CD14-positive monocyte (primary cell): ENCODE measurements around the gene CRTC1. TPM values are rescaled to one million over a fixed set of nuclear protein-coding genes. Genes with fewer than 3 reads are reported as not detected.

ENCODE experiments used
- DNase-seq, 3 donors: peaks; one replicate each; pipeline ENCODE4 v3.0.0-alpha.2; 2011 to 2022
- H2AFZ ChIP-seq: 2 replicates; pipeline ENCODE4 v1.6.0; 2012; ENCODE audit warnings: mild to moderate bottlenecking, low read depth, low read length, inconsistent platforms; ENCODE audit not compliant: insufficient read depth, poor library complexity, severe bottlenecking
- H3K27ac ChIP-seq, 2 donors: 1 replicate in 1 of 2; 2 replicates in 1 of 2; pipeline ENCODE4 v1.5.1; 2012 to 2013; ENCODE audit warnings: low read length in 2 of 2, control low read depth in 1 of 2, inconsistent platforms in 1 of 2, low read depth in 1 of 2, mild to moderate bottlenecking in 1 of 2
- H3K27me3 ChIP-seq, 2 donors: one replicate each; pipeline versions ENCODE4 v1.6.0 to v1.6.1; 2011 to 2013; ENCODE audit warnings: low read length in 2 of 2; ENCODE audit not compliant: control insufficient read depth in 2 of 2, insufficient read depth in 2 of 2
- H3K36me3 ChIP-seq, 2 donors: replicated peaks in 1 of 2; 1 replicate in 1 of 2; 2 replicates in 1 of 2; pipeline versions ENCODE4 v1.5.1 to v1.6.1; 2012 to 2013; ENCODE audit warnings: low read length in 2 of 2, control low read depth in 1 of 2, inconsistent platforms in 1 of 2, mild to moderate bottlenecking in 1 of 2; ENCODE audit not compliant: insufficient read depth in 2 of 2, control insufficient read depth in 1 of 2
- H3K4me1 ChIP-seq, 2 donors: 1 replicate in 1 of 2; 2 replicates in 1 of 2; pipeline versions ENCODE4 v1.5.1 to v1.6.1; 2012 to 2013; ENCODE audit warnings: low read length in 2 of 2, control low read depth in 1 of 2, inconsistent platforms in 1 of 2, mild to moderate bottlenecking in 1 of 2, moderate library complexity in 1 of 2; ENCODE audit not compliant: insufficient read depth in 2 of 2, control insufficient read depth in 1 of 2
- H3K4me2 ChIP-seq: replicated peaks from 2 replicates; pipeline ENCODE3; 2012; ENCODE audit warnings: low read length, moderate library complexity, mild to moderate bottlenecking; ENCODE audit not compliant: poor library complexity, severe bottlenecking; ENCODE audit errors: extremely low read depth
- H3K4me3 ChIP-seq, 3 experiments: fragments of 200-600 bp in 1 of 3; sonication (generic) in 1 of 3; replicated peaks in 1 of 3; 1 replicate in 2 of 3; 2 replicates in 1 of 3; pipeline ENCODE4 v1.5.1; 2011 to 2013; ENCODE audit warnings: low read length in 3 of 3, mild to moderate bottlenecking in 3 of 3, control low read depth in 2 of 3, low read depth in 2 of 3, inconsistent platforms in 1 of 3, moderate library complexity in 1 of 3
- H3K79me2 ChIP-seq: 2 replicates; pipeline ENCODE4 v1.6.0; 2012; ENCODE audit warnings: mild to moderate bottlenecking, control low read depth, inconsistent platforms, low read length, moderate library complexity; ENCODE audit not compliant: insufficient read depth
- H3K9ac ChIP-seq: 2 replicates; pipeline ENCODE4 v1.6.0; 2017; ENCODE audit warnings: low read length, mild to moderate bottlenecking; ENCODE audit not compliant: insufficient read depth, poor library complexity, severe bottlenecking
- H3K9me3 ChIP-seq, 2 donors: replicated peaks in 1 of 2; 1 replicate in 1 of 2; 2 replicates in 1 of 2; pipeline versions ENCODE4 v1.5.1 to v1.6.1; 2012 to 2013; ENCODE audit warnings: low read length in 2 of 2, control low read depth in 1 of 2; ENCODE audit not compliant: control insufficient read depth in 1 of 2, insufficient read depth in 1 of 2
- H4K20me1 ChIP-seq: 2 replicates; pipeline ENCODE4 v1.6.0; 2012; ENCODE audit warnings: mild to moderate bottlenecking, low read length, control low read depth, moderate library complexity; ENCODE audit not compliant: insufficient read depth
- H3K27ac Mint-ChIP-seq, 7 donors: one replicate each; pipeline ENCODE4 v1.8.0; 2020; ENCODE audit warnings: mild to moderate bottlenecking in 7 of 7, mixed read lengths in 7 of 7, moderate library complexity in 6 of 7, inconsistent platforms in 2 of 7
- H3K27me3 Mint-ChIP-seq, 3 donors: one replicate each; pipeline ENCODE4 v1.8.0; 2021 to 2022; ENCODE audit warnings: low read depth in 3 of 3, mild to moderate bottlenecking in 3 of 3, mixed read lengths in 3 of 3, moderate library complexity in 3 of 3, inconsistent platforms in 1 of 3
- H3K36me3 Mint-ChIP-seq, 2 donors: one replicate each; pipeline ENCODE4 v1.8.0; 2020; ENCODE audit warnings: mixed read lengths in 2 of 2, inconsistent platforms in 1 of 2, mild to moderate bottlenecking in 1 of 2
- H3K4me1 Mint-ChIP-seq: one replicate; pipeline ENCODE4 v1.8.0; 2020; ENCODE audit warnings: mild to moderate bottlenecking, mixed read lengths
- H3K4me3 Mint-ChIP-seq, 2 donors: one replicate each; pipeline ENCODE4 v1.8.0; 2020; ENCODE audit warnings: mild to moderate bottlenecking in 2 of 2, mixed read lengths in 2 of 2, moderate library complexity in 1 of 2
- H3K9me3 Mint-ChIP-seq, 7 donors: one replicate each; pipeline ENCODE4 v1.8.0; 2020 to 2022; ENCODE audit warnings: mixed read lengths in 7 of 7, mild to moderate bottlenecking in 6 of 7, moderate library complexity in 6 of 7, inconsistent platforms in 2 of 7
- CTCF ChIP-seq: fragments of 200-600 bp; IDR thresholded peaks from one replicate; pipeline ENCODE4 v1.8.0; 2022; ENCODE audit warnings: antibody characterized with exemption, mild to moderate bottlenecking
- WGBS: methylation state at CpG from one replicate; pipeline ENCODE4 v1.1.5; 2013; ENCODE audit warnings: missing lambda C conversion rate; ENCODE audit not compliant: insufficient coverage; 5-methylcytosine and 5-hydroxymethylcytosine counted together
- intact Hi-C, 2 donors: fragments of 100-400 bp; cut with micrococcal nuclease; formaldehyde crosslinking; loops; one replicate each; pipeline versions ENCODE4 v1.15.0 to v1.15.1; 2023
- polyA plus RNA-seq, 3 donors: library from polyadenylated mRNA; depleted of rRNA in 1 of 3; unstranded in 2 of 3; stranded (reverse) in 1 of 3; fragments of 300-500 nt in 2 of 3; fragments of >200 nt in 1 of 3; fragmentation: Illumina TruSeq in 2 of 3; gene quantifications; 1 replicate in 2 of 3; 2 replicates in 1 of 3; pipeline ENCODE4 v1.2.3, GENCODE V29; 2012 to 2021

CRTC1 gene
- polyA plus RNA-seq, 3 donors, result 0.28 to 9.2 (median 0.55) TPM

- peaks cover 0 to 1% (median 0%) of the 10 kb centered on the region in 3 donors for H3K27me3 Mint-ChIP-seq
- H3K36me3 Mint-ChIP-seq, result peaks cover 0 to 20% of the 10 kb centered on the region in 2 donors
- no peaks in the 10 kb centered on the region for H3K4me1 Mint-ChIP-seq
- H3K9ac ChIP-seq, result no peak overlapping the region
- H3K4me2 ChIP-seq, result no peak overlapping the region
- TF ChIP-seq CTCF, result no peak
- no peaks in the 10 kb centered on the region for H3K9me3 ChIP-seq
- no peak overlapping the region for H3K4me3 ChIP-seq
- H3K4me1 ChIP-seq, result no peaks in the 10 kb centered on the region
- H3K27ac Mint-ChIP-seq, result peak overlapping the region in 2 of 7 donors; percentile 14 to 37
- H3K36me3 ChIP-seq, result no peaks in the 10 kb centered on the region
- no peaks in the 10 kb centered on the region for H3K79me2 ChIP-seq
- H4K20me1 ChIP-seq, result peaks cover 71% of the 10 kb centered on the region
- H3K9me3 Mint-ChIP-seq, result peaks cover 0 to 2% (median 0%) of the 10 kb centered on the region in 7 donors
- intact Hi-C loops, result no loop called here
- no peak overlapping the region for H3K4me3 Mint-ChIP-seq
- no peak for DNase-seq
- H2AFZ ChIP-seq, result no peak overlapping the region
- H3K27me3 ChIP-seq, result no peaks in the 10 kb centered on the region
- 97% methylated on average over 13 of the region's 14 CpGs for WGBS
- H3K27ac ChIP-seq, result no peak overlapping the region
Measured at GRCh38 chr19:18735324-18735723, 51.8 kb downstream of the CRTC1 start.

GRCh38 chr19:18735752-18736151 lies 52.3 kb downstream of the CRTC1 start:
- no peaks in the 10 kb centered on the region for H3K9me3 ChIP-seq
- H3K4me1 Mint-ChIP-seq, result no peaks in the 10 kb centered on the region
- no peaks in the 10 kb centered on the region for H3K4me1 ChIP-seq
- no peak for TF ChIP-seq CTCF
- H3K4me2 ChIP-seq, result no peak overlapping the region
- H3K36me3 Mint-ChIP-seq, result peaks cover 0 to 18% of the 10 kb centered on the region in 2 donors
- no peak for DNase-seq
- H3K9me3 Mint-ChIP-seq, result peaks cover 0 to 2% (median 0%) of the 10 kb centered on the region in 7 donors
- no peaks in the 10 kb centered on the region for H3K79me2 ChIP-seq
- no peak overlapping the region for H3K9ac ChIP-seq
- H3K27ac ChIP-seq, result no peak overlapping the region
- H3K27me3 Mint-ChIP-seq, result peaks cover 0 to 1% (median 0%) of the 10 kb centered on the region in 3 donors
- peak overlapping the region in 1 of 7 donors; percentile 14 for H3K27ac Mint-ChIP-seq
- no peaks in the 10 kb centered on the region for H3K36me3 ChIP-seq
- no peak overlapping the region for H3K4me3 Mint-ChIP-seq
- H4K20me1 ChIP-seq, result peaks cover 69% of the 10 kb centered on the region
- H3K27me3 ChIP-seq, result no peaks in the 10 kb centered on the region
- 99% methylated on average over 9 of the region's 9 CpGs for WGBS
- intact Hi-C loops, result no loop called here
- H3K4me3 ChIP-seq, result no peak overlapping the region
- no peak overlapping the region for H2AFZ ChIP-seq
